ENCODE results near the gene SKAP1.
"Not testable (repeated sequence)": the region's sequence is repeated elsewhere in the genome, so short reads cannot be mapped to it uniquely, and the experiment has no call there.

The SKAP1 gene

DNA sequence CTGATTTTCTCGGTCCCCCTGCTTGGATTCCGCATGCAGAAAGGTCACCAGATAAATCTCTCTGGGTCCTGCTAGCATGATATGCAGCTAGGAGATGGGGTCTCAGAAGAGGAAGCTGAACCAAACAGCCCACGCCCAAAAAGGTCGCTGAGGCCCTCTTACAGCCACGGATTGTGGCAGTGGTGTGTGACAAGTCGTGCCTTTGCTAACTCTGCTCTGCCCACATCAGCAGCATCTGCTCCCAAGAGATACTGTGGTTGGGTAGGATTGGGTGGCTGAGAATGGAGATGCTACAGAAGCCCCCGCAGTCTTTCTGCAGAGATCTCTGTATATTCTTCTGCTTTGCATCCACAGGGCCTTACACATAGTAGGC is 15.2 kb upstream of the SKAP1 start:
- no peak for DNase-seq (ENCODE audit: low read depth)

DNA sequence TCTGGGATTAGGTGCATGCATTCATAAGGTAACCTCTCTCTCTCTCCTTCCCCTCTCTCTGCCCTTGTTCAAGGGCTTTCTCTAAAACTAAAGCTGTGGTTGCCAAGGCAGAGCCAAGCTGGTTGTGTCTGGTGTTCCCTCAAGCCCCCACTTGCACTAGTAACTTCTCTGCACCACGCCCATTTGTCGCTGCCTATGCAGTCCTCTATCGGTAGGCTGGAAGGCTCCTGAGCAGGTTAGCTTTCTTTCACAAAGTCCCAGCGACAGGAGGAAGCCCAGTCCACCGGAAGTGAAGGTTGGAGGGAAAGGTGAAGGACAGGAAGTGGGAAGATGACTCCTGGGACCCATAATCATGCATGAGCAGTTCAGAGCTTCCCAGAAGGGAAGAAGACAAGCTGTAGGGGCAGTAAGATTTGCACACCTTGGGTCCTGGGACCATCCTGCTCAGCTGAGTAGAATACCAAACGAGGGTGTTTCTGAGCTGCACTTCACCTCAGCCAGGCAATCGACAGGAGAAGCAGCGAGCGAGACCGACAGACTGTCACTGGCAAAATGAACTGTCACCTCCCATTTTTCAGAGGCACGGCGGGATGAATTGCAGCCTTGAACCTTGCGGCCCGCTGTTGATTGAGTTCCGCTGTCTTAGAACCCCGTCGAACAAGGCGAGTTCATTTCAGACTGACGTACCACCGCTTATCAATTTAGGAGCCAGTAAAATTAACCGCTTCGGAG is 14.7 kb upstream of the SKAP1 start:
- DNase-seq (ENCODE audit: low read depth) = no peak

GRCh38 chr17:48443712-48444111 is 13.7 kb upstream of the SKAP1 start:
- DNase-seq (ENCODE audit: low read depth) = no peak

- DNase-seq (ENCODE audit: low read depth) = no peak
Observed at GRCh38 chr17:48442819-48443218, 12.8 kb upstream of the SKAP1 start.

- no peak for DNase-seq (ENCODE audit: low read depth)
Observed at GRCh38 chr17:48441862-48442261, 11.8 kb upstream of the SKAP1 start.

DNA sequence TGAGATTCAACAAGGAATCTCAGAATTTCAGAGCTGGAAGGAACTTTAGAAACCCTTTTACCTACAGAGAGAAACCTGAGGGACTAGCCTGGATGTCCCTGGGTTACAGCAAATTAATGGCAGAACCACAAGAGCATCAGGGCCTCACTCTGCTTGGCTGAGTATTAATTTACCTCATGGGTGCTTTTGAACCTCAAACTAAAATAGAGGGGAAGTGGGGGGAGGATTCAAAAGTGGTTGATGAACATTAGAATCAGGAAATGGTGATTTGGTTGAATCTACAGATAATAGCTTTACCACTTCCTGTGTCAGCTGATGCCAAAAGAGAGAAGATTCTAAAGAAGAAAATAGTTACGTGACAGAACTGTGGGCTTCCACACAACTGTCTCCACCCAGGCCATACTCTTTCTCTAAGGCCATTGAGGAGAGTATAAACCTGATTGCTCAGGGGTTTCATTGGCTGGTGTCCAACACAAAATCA is 11.3 kb upstream of the SKAP1 start:
- DNase-seq (ENCODE audit: low read depth) = no peak

GRCh38 chr17:48440669-48441068 is 10.7 kb upstream of the SKAP1 start:
- DNase-seq (ENCODE audit: low read depth) = no peak

- DNase-seq (ENCODE audit: low read depth) = no peak
Observed at GRCh38 chr17:48439875-48440505, 10.0 kb upstream of the SKAP1 start.

DNA sequence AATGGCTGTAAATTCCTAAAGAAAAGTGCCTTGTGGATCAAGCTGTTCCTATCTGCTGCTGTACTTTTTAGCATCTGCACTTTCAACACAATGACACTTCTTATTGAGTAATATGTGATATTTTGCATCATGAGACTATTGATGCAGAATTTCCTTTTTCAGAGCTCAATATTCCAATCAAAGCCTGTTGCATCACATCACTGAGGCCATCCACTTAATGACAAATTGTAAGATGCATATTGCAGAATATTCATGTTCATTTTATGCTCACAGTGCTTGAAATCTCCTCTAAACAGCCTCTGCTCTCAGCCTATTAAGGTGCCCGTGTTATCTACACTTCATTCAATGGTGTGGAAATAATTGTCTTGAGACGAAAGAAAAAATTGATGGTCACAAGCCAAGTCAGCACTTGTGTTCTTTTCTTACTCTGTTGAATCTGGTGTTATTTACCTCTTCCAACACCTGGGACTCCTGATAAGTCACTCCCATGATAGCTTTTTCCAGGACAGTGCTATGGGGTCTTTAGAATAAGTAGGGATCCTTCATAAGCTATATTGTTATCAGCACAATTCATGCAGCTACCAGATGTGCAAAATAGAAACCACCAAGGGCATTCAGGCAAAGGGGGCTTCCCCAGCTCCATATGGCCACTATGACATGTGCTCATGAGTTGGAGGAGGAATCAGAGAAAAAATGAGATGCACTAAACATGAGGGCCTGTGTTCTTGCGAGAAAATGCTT is 9.3 kb upstream of the SKAP1 start:
- no peak for DNase-seq (ENCODE audit: low read depth)

- no peak for DNase-seq (ENCODE audit: low read depth)
Observed at GRCh38 chr17:48438516-48439061, 8.6 kb upstream of the SKAP1 start.

GRCh38 chr17:48433896-48434295 is 3.9 kb upstream of the SKAP1 start:
- no peak for DNase-seq (ENCODE audit: low read depth)

- DNase-seq (ENCODE audit: low read depth) = no peak
Observed at GRCh38 chr17:48432820-48433775, 3.1 kb upstream of the SKAP1 start.

DNA sequence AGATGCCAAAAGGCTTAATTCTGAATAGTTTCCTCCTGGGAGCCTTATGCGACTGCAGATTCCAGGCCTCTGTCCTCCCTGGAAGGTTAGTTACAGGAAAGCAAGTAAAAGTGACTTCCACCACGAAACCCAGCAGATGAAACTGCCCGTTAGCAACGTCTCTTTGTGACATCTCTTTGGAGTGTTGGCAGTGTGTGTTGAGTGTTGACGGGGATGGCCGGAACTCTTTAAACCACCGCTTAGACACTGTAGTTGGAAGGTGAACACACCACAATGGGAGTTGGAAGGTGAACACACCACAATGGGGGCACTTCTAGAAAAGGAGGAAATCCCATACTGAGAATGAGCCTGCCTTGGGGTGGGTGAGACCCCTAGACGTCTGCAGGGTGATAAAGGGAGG is 858 bp downstream of the SKAP1 start:
- no peak for DNase-seq (ENCODE audit: low read depth)

- DNase-seq (ENCODE audit: low read depth) = no peak
Observed at GRCh38 chr17:48427598-48427997, 2.4 kb downstream of the SKAP1 start.

- DNase-seq (ENCODE audit: low read depth) = no peak
Observed at GRCh38 chr17:48426761-48427500, 3.1 kb downstream of the SKAP1 start.

GRCh38 chr17:48426019-48426665 is 3.9 kb downstream of the SKAP1 start:
- no peak for DNase-seq (ENCODE audit: low read depth)

DNA sequence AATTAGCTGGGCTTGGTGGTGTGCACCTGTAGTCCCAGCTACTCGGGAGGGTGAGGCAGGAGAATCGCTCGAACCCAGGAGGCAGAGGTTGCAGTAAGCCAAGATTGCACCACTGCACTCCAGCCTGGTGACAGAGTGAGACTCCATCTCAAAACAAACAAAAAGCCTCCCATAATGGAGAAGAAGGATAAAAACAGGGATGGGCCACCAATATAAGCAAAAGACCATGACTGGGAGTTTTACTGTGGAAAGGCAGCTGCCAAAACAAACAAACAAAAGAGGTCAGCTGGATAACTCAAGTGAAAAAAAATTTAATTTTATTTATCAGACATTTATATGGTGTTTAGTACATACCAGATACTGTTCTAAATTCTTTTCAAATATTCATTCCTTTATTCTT is 8.0 kb downstream of the SKAP1 start:
- not testable (repeated sequence) for DNase-seq (ENCODE audit: low read depth)

DNA sequence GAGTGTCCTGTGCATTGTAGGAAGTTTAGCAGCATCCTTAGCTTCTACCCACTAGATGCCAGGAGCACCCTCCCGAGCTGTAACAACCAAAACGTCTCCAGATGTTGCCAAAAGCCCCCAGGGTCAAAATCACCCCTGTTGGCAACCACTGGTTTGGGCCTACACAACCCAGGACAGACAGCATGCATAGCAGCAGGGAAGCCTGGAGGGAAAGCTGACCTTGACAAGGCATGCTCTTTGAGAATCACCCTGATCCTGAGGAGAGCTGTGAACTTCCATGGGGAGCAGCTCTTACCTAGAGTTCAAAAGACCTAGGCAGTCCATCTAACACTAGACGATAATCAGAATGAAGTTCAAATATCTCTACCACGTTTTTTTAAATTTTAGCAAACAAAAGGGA is 9.2 kb downstream of the SKAP1 start:
- DNase-seq (ENCODE audit: low read depth) = no peak

DNA sequence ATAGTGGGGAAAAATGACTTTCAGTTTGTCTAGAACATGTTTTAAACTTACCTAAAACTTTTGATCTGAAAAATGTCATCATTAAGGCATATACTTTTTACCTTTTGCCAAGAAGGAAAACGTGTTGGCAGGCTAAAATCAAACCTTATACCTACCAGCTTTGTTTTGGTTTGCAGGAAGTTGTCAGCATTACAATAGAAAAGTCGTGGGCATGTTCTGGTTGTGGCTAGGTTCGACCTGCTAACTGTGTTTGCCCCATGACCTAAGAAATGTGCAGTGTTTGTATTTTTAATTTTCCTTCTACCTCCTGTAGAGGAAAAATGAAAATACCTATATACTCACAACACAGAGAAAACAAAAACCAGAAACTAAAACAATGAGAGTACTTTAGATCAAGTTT is 13.0 kb downstream of the SKAP1 start:
- no peak for DNase-seq (ENCODE audit: low read depth)

GRCh38 chr17:48413613-48414405 is 16.2 kb downstream of the SKAP1 start:
- no peak for DNase-seq (ENCODE audit: low read depth)
